SK-N-SH (cell line): ENCODE results near the gene PPT2. TPM values are rescaled to one million over a fixed set of nuclear protein-coding genes. Genes with fewer than 3 reads are reported as not detected.

Experiments
- CTCF ChIA-PET: fragments of 300-600, 350-600 bp; formaldehyde crosslinking; extraction: SDS; loops from one replicate; lab custom pipeline; 2021; lab: Yijun Ruan, JAX
- POLR2A ChIA-PET: fragments of 350-600 bp; sonication (Branson Sonifier 250); formaldehyde crosslinking; extraction: SDS; loops from one replicate; lab custom pipeline; 2020; ENCODE audit warnings: antibody characterized with exemption, inconsistent platforms; lab: Yijun Ruan, JAX
- DNase-seq: peaks from one replicate; pipeline ENCODE4 v3.0.0; 2012
- H2AFZ ChIP-seq: fragments of 200-600 bp; sonication (generic); 2 replicates; pipeline ENCODE4 v1.8.1; 2016; ENCODE audit warnings: antibody characterized with exemption, mild to moderate bottlenecking, low read depth
- H3F3A ChIP-seq: fragments of 200-600 bp; sonication (generic); replicated peaks from 2 replicates; pipeline ENCODE3; 2016; ENCODE audit warnings: antibody characterized with exemption, mild to moderate bottlenecking; ENCODE audit not compliant: insufficient read depth
- H3K27ac ChIP-seq, 2 experiments: fragments of 200-500 bp in 1 of 2; fragments of 200-600 bp in 1 of 2; sonication (Bioruptor generic) in 1 of 2; sonication (generic), shearing (Covaris generic) in 1 of 2; 2 replicates each; pipeline versions ENCODE4 v1.5.1 to v1.6.1; 2014 to 2016; ENCODE audit warnings: low read depth in 2 of 2, inconsistent platforms in 1 of 2, low read length in 1 of 2, mild to moderate bottlenecking in 1 of 2, mixed read lengths in 1 of 2
- H3K27me3 ChIP-seq: fragments of 200-600 bp; sonication (generic), shearing (Covaris generic); 2 replicates; pipeline ENCODE4 v1.6.1; 2016; ENCODE audit warnings: mixed run types; ENCODE audit not compliant: insufficient read depth
- H3K36me3 ChIP-seq, 2 experiments: fragments of 200-500 bp in 1 of 2; fragments of 200-600 bp in 1 of 2; sonication (Bioruptor generic) in 1 of 2; sonication (generic) in 1 of 2; replicated peaks in 1 of 2; 2 replicates each; pipeline versions ENCODE3 to v1.5.1; 2014 to 2016; ENCODE audit warnings: low read length in 1 of 2, mild to moderate bottlenecking in 1 of 2; ENCODE audit not compliant: insufficient read depth in 2 of 2, control insufficient read depth in 1 of 2
- H3K4me1 ChIP-seq, 2 experiments: fragments of 200-500 bp in 1 of 2; fragments of 200-600 bp in 1 of 2; sonication (Bioruptor generic) in 1 of 2; sonication (generic), shearing (Covaris generic) in 1 of 2; 2 replicates each; pipeline versions ENCODE4 v1.5.1 to v1.6.1; 2014 to 2016; ENCODE audit warnings: low read depth in 1 of 2, low read length in 1 of 2, mixed run types in 1 of 2; ENCODE audit not compliant: insufficient read depth in 2 of 2, control insufficient read depth in 1 of 2
- H3K4me2 ChIP-seq: fragments of 200-600 bp; sonication (generic), shearing (Covaris generic); 2 replicates; pipeline ENCODE4 v1.6.1; 2017; ENCODE audit warnings: mixed run types
- H3K4me3 ChIP-seq, 2 experiments: fragments of 200-500 bp in 1 of 2; fragments of 200-600 bp in 1 of 2; sonication (Bioruptor generic) in 1 of 2; sonication (generic), shearing (Covaris generic) in 1 of 2; 2 replicates each; pipeline versions ENCODE4 v1.5.1 to v1.8.1; 2014 to 2016; ENCODE audit warnings: low read depth in 2 of 2, inconsistent platforms in 1 of 2, low read length in 1 of 2, mild to moderate bottlenecking in 1 of 2, mixed read lengths in 1 of 2, moderate library complexity in 1 of 2
- H3K79me2 ChIP-seq: fragments of 200-600 bp; sonication (generic); 2 replicates; pipeline ENCODE4 v1.8.1; 2017; ENCODE audit warnings: mild to moderate bottlenecking; ENCODE audit not compliant: insufficient read depth
- H3K9ac ChIP-seq: fragments of 200-600 bp; sonication (generic); 2 replicates; pipeline ENCODE4 v1.6.1; 2017; ENCODE audit warnings: mixed run types
- H3K9me2 ChIP-seq: fragments of 200-600 bp; sonication (generic); 2 replicates; pipeline ENCODE4 v1.6.1; 2017; ENCODE audit warnings: mixed run types
- H3K9me3 ChIP-seq: fragments of 200-600 bp; sonication (generic); 2 replicates; pipeline ENCODE4 v1.6.1; 2017; ENCODE audit warnings: mixed run types, mild to moderate bottlenecking, moderate library complexity
- H4K20me1 ChIP-seq: fragments of 200-600 bp; sonication (generic); 2 replicates; pipeline ENCODE4 v1.6.1; 2017; ENCODE audit warnings: mild to moderate bottlenecking, mixed run types; ENCODE audit not compliant: insufficient read depth
- FOXJ3 ChIP-seq: sonication (generic); formaldehyde crosslinking; IDR thresholded peaks from 2 replicates; pipeline ENCODE4 v1.5.1; 2020; ENCODE audit warnings: mild to moderate bottlenecking, missing genetic modification reagents
- FOXM1 ChIP-seq: IDR thresholded peaks from 2 replicates; pipeline ENCODE4 v1.4.0; 2012; ENCODE audit warnings: low read depth, mild to moderate bottlenecking
- GATA2 ChIP-seq: sonication (generic); formaldehyde crosslinking; IDR thresholded peaks from 2 replicates; pipeline ENCODE4 v1.5.0; 2020; ENCODE audit warnings: mild to moderate bottlenecking, missing genetic modification reagents
- NFIC ChIP-seq: IDR thresholded peaks from 2 replicates; pipeline ENCODE4 v1.4.0; 2012; ENCODE audit warnings: borderline replicate concordance
- NRF1 ChIP-seq: IDR thresholded peaks from 2 replicates; pipeline ENCODE4 v1.6.1; 2012; ENCODE audit warnings: low read depth, mild to moderate bottlenecking, low read length
- RAD21 ChIP-seq: IDR thresholded peaks from 2 replicates; pipeline ENCODE4 v1.6.1; 2012; ENCODE audit warnings: mild to moderate bottlenecking, low read length
- SMC3 ChIP-seq: IDR thresholded peaks from 2 replicates; pipeline ENCODE4 v1.6.1; 2012; ENCODE audit warnings: low read depth, low read length, improper control_type of control experiment
- YY1 ChIP-seq: IDR thresholded peaks from 2 replicates; pipeline ENCODE4 v1.4.0; 2012; ENCODE audit warnings: low read depth, mild to moderate bottlenecking
- WGBS: methylation state at CpG from one replicate; pipeline ENCODE4 v1.1.6; 2017; ENCODE audit warnings: low lambda C conversion rate; 5-methylcytosine and 5-hydroxymethylcytosine counted together
- polyA plus RNA-seq, 3 experiments: library from polyadenylated mRNA; depleted of rRNA; stranded (reverse); fragments of >200 nt; gene quantifications; 2 replicates each; pipeline ENCODE4 v1.2.3, GENCODE V29; 2012
- TF ChIP-seq, protein P1 (sequence below): IDR thresholded peaks from 2 replicates; pipeline ENCODE4 v1.6.1; 2012; ENCODE audit warnings: mild to moderate bottlenecking, low read depth, low read length, moderate library complexity
- TF ChIP-seq, protein P2 (sequence below): fragments of 150-350 bp; IDR thresholded peaks from 2 replicates; pipeline ENCODE4 v1.6.1; 2016; ENCODE audit warnings: mild to moderate bottlenecking, low read depth, low read length
- TF ChIP-seq, protein P3 (sequence below): IDR thresholded peaks from 2 replicates; pipeline ENCODE4; 2012
- TF ChIP-seq, protein P4 (sequence below): IDR thresholded peaks from 2 replicates; pipeline ENCODE4 v1.4.0; 2012; ENCODE audit warnings: low read depth, borderline replicate concordance

PPT2 gene
- polyA plus RNA-seq, 1 of the 3 experiments (the other 2 are of a cell fraction) = 32.7 TPM

- H3K4me3 ChIP-seq = peak overlapping the region; percentile 58 to 97
- WGBS = 30% methylated on average over 20 of the region's 22 CpGs
- no peak; the same call in 1 of the 2 replicates for TF ChIP-seq YY1
- TF ChIP-seq NFIC = peak; percentile 86
- peaks cover 5% of the 10 kb centered on the region for H3F3A ChIP-seq
- H3K9me3 ChIP-seq = no peaks in the 10 kb centered on the region
- peak overlapping the region; percentile 66 to 83 for H3K27ac ChIP-seq
- POLR2A ChIA-PET = interaction anchor here (0.9 to 1.9 kb wide), 6 partner anchors 11 to 66 kb away, joined by 3 to 6 read pairs (median 3); partner anchors contain the start of gene AGPAT1
- no peaks in the 10 kb centered on the region for H3K9me2 ChIP-seq
- peaks cover 9 to 10% of the 10 kb centered on the region in 2 experiments for H3K36me3 ChIP-seq
- peak overlapping the region; percentile 83 for H3K9ac ChIP-seq
- peak overlapping the region; percentile 89 for H2AFZ ChIP-seq
- peaks cover 33% of the 10 kb centered on the region; the same call in 1 of the 2 replicates for H3K79me2 ChIP-seq
- CTCF ChIA-PET = interaction anchor here (0.6 to 6.2 kb wide), 9 partner anchors 12 to 171 kb away, joined by 3 to 43 read pairs (median 5); partner anchors contain the start of gene TNXB
- peak overlapping the region; percentile 98 for H3K4me2 ChIP-seq
- no peak for DNase-seq
- H3K27me3 ChIP-seq = no peaks in the 10 kb centered on the region
- H3K4me1 ChIP-seq = peaks cover 18 to 22% of the 10 kb centered on the region in 2 experiments; a peak in 3 of 4 replicates
- no peaks in the 10 kb centered on the region for H4K20me1 ChIP-seq
Measured at GRCh38 chr6:32129297-32130088, 24.4 kb upstream of the PPT2 start.

- no peak overlapping the region for H3K27ac ChIP-seq
- no peaks in the 10 kb centered on the region for H4K20me1 ChIP-seq
- H2AFZ ChIP-seq = no peak overlapping the region
- H3K27me3 ChIP-seq = no peaks in the 10 kb centered on the region
- no peaks in the 10 kb centered on the region for H3K9me3 ChIP-seq
- no peak overlapping the region for H3K4me3 ChIP-seq
- peaks cover 25% of the 10 kb centered on the region; the same call in 1 of the 2 replicates for H3K79me2 ChIP-seq
- peaks cover 17 to 22% of the 10 kb centered on the region in 2 experiments; a peak in 3 of 4 replicates for H3K4me1 ChIP-seq
- H3K9me2 ChIP-seq = no peaks in the 10 kb centered on the region
- no peak for DNase-seq
- no peak overlapping the region for H3K9ac ChIP-seq
- CTCF ChIA-PET = interaction anchor here (6.2 kb wide), 1 partner anchor 14 kb away, joined by 43 read pairs; no protein-coding TSS in a partner anchor
- WGBS = 97% methylated on average over 14 of the region's 14 CpGs
- H3K4me2 ChIP-seq = no peak overlapping the region
- H3K36me3 ChIP-seq = peaks cover 0 to 1% of the 10 kb centered on the region in 2 experiments
- H3F3A ChIP-seq = peaks cover 5% of the 10 kb centered on the region
- TF ChIP-seq YY1 (no peak), RAD21 (no peak), GATA2 (CRISPR knock-in tag) (no peak), NRF1 (no peak), FOXJ3 (CRISPR knock-in tag) (no peak), FOXM1 (no peak), SMC3 (no peak), NFIC (no peak)
- TF ChIP-seq, protein P1, sequence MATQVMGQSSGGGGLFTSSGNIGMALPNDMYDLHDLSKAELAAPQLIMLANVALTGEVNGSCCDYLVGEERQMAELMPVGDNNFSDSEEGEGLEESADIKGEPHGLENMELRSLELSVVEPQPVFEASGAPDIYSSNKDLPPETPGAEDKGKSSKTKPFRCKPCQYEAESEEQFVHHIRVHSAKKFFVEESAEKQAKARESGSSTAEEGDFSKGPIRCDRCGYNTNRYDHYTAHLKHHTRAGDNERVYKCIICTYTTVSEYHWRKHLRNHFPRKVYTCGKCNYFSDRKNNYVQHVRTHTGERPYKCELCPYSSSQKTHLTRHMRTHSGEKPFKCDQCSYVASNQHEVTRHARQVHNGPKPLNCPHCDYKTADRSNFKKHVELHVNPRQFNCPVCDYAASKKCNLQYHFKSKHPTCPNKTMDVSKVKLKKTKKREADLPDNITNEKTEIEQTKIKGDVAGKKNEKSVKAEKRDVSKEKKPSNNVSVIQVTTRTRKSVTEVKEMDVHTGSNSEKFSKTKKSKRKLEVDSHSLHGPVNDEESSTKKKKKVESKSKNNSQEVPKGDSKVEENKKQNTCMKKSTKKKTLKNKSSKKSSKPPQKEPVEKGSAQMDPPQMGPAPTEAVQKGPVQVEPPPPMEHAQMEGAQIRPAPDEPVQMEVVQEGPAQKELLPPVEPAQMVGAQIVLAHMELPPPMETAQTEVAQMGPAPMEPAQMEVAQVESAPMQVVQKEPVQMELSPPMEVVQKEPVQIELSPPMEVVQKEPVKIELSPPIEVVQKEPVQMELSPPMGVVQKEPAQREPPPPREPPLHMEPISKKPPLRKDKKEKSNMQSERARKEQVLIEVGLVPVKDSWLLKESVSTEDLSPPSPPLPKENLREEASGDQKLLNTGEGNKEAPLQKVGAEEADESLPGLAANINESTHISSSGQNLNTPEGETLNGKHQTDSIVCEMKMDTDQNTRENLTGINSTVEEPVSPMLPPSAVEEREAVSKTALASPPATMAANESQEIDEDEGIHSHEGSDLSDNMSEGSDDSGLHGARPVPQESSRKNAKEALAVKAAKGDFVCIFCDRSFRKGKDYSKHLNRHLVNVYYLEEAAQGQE = no peak
- TF ChIP-seq, protein P2, sequence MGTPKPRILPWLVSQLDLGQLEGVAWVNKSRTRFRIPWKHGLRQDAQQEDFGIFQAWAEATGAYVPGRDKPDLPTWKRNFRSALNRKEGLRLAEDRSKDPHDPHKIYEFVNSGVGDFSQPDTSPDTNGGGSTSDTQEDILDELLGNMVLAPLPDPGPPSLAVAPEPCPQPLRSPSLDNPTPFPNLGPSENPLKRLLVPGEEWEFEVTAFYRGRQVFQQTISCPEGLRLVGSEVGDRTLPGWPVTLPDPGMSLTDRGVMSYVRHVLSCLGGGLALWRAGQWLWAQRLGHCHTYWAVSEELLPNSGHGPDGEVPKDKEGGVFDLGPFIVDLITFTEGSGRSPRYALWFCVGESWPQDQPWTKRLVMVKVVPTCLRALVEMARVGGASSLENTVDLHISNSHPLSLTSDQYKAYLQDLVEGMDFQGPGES = no peak
- TF ChIP-seq, protein P3, sequence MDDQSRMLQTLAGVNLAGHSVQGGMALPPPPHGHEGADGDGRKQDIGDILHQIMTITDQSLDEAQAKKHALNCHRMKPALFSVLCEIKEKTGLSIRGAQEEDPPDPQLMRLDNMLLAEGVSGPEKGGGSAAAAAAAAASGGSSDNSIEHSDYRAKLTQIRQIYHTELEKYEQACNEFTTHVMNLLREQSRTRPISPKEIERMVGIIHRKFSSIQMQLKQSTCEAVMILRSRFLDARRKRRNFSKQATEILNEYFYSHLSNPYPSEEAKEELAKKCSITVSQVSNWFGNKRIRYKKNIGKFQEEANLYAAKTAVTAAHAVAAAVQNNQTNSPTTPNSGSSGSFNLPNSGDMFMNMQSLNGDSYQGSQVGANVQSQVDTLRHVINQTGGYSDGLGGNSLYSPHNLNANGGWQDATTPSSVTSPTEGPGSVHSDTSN = no peak
- TF ChIP-seq, protein P4, sequence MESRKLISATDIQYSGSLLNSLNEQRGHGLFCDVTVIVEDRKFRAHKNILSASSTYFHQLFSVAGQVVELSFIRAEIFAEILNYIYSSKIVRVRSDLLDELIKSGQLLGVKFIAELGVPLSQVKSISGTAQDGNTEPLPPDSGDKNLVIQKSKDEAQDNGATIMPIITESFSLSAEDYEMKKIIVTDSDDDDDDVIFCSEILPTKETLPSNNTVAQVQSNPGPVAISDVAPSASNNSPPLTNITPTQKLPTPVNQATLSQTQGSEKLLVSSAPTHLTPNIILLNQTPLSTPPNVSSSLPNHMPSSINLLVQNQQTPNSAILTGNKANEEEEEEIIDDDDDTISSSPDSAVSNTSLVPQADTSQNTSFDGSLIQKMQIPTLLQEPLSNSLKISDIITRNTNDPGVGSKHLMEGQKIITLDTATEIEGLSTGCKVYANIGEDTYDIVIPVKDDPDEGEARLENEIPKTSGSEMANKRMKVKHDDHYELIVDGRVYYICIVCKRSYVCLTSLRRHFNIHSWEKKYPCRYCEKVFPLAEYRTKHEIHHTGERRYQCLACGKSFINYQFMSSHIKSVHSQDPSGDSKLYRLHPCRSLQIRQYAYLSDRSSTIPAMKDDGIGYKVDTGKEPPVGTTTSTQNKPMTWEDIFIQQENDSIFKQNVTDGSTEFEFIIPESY = no peak
- POLR2A ChIA-PET = no interaction called here
Measured at GRCh38 chr6:32131439-32131948, 22.4 kb upstream of the PPT2 start.
